ENCODE data around the gene SIVA1. TPM values are rescaled to one million over a fixed set of nuclear protein-coding genes. Genes with fewer than 3 reads are reported as not detected.

The SIVA1 gene
- total and polyA plus RNA-seq, 2 of the 4 experiments (the other 2 are of a cell fraction): 166 to 184 TPM

DNA sequence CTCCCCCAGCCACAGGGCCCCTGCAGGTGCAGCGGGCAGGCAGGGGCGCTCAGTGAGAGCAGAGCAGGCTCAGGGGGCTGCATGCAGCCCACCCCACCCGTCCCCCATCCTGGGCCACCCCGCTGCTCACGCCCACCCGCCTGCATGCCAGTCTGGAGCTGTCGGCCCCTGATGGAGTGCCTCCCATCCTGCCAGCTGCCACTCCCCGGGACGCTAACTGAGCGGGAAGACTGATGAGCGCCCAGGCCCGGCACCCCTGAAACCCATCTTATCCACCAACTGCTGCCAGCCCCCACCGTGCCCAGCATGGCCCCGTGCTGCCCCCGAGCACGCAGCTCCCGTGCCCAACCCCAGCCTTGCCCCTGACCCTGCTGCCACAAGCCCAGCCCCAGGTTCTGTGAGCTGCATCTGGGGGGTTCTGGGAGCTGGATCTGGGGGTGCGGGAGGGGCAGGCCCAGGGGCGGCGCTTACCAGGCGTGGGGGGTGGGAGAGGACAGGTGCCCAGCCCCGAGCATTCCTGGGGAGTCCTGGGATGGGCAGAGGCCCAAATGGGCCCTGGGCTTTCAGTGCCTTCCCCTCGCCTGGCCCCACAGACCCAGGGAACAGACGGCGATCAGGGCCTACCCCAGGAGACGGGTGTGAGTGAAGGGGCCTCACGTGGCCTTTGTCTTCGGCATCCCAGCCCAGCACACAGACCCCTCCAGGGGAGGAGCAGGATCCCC is 29.3 kb downstream of the SIVA1 start:
- Histone ChIP-seq H3K4me3 (ENCODE audit: insufficient read depth, low read depth, low read length) (no peak overlapping the region), H3K9me3 (ENCODE audit: control insufficient read depth, insufficient read depth, low read length) (no peaks in the 10 kb centered on the region), H3K14ac (replicated peaks; ENCODE audit: low read depth, low read length) (no peak overlapping the region), H3K36me3 (ENCODE audit: control insufficient read depth, insufficient read depth, low read length) (peaks cover 24% of the 10 kb centered on the region), H3K27me3 (ENCODE audit: control insufficient read depth, insufficient read depth, low read length) (no peaks in the 10 kb centered on the region), H2AFZ (replicated peaks; ENCODE audit: low read length, poor library complexity) (no peak overlapping the region), H3K56ac (ENCODE audit: extremely low read depth, insufficient read depth, low read length) (no peak overlapping the region), H2AK9ac (replicated peaks; ENCODE audit: low read depth, low read length, poor library complexity) (no peak overlapping the region), H2BK15ac (ENCODE audit: low read depth, low read length) (no peak overlapping the region), H3K9me1 (ENCODE audit: insufficient read depth, low read length) (no peaks in the 10 kb centered on the region), H2BK120ac (ENCODE audit: low read depth, low read length) (no peak overlapping the region), H3K27ac (ENCODE audit: insufficient read depth, low read length) (no peak overlapping the region), H3K18ac (ENCODE audit: low read depth, low read length) (no peak overlapping the region), H2BK5ac (ENCODE audit: low read depth, low read length, poor library complexity, severe bottlenecking) (no peak overlapping the region), H4K20me1 (ENCODE audit: insufficient read depth, low read length) (peaks cover 66% of the 10 kb centered on the region), H2AK5ac (ENCODE audit: low read depth, low read length) (no peak overlapping the region), H3K4ac (ENCODE audit: low read depth, low read length) (no peak overlapping the region), H4K5ac (ENCODE audit: low read depth, low read length) (no peak overlapping the region), H3K4me2 (ENCODE audit: low read depth, low read length) (no peak overlapping the region), H3K23ac (ENCODE audit: low read depth, low read length) (no peak overlapping the region), H3K79me1 (ENCODE audit: low read depth in 1 of 2, low read length in 2 of 2) (peaks cover 8 to 42% of the 10 kb centered on the region in 2 experiments), H4K91ac (ENCODE audit: insufficient read depth, low read depth, low read length) (no peak overlapping the region), H4K8ac (ENCODE audit: low read depth in 2 of 2, low read length in 2 of 2) (no peak overlapping the region), H3K4me1 (ENCODE audit: control insufficient read depth, insufficient read depth, low read length) (no peaks in the 10 kb centered on the region), H2BK20ac (ENCODE audit: low read depth, low read length) (no peak overlapping the region), H3K9ac (ENCODE audit: low read depth, low read length) (no peak overlapping the region)
- intact Hi-C loops (cut with micrococcal nuclease): no loop called here
- CTCF ChIA-PET: interaction anchor here (2.4 kb wide), 1 partner anchor 14 kb away, joined by 6 read pairs; no protein-coding TSS in a partner anchor
- ATAC-seq (ENCODE audit: low read depth) (no peak), DNase-seq (no peak)
- in situ Hi-C loops (cut with MboI; ENCODE audit: low sequenced_read_pairs): no loop called here
- no TSS peak for BruUV-seq (replicated peaks)
- WGBS, 2 experiments (ENCODE audit: extremely low coverage in 2 of 2, insufficient read length in 1 of 2): 97% methylated on average over 5 of the region's 28 CpGs; no CpG with 5 or more reads in 1 of the 2 experiments
- dilution Hi-C loops (cut with HindIII; ENCODE audit: low sequenced_read_pairs, unreplicated experiment): no loop called here
- TF ChIP-seq, protein P1, sequence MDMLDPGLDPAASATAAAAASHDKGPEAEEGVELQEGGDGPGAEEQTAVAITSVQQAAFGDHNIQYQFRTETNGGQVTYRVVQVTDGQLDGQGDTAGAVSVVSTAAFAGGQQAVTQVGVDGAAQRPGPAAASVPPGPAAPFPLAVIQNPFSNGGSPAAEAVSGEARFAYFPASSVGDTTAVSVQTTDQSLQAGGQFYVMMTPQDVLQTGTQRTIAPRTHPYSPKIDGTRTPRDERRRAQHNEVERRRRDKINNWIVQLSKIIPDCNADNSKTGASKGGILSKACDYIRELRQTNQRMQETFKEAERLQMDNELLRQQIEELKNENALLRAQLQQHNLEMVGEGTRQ (IDR thresholded peaks at IDR 0.05; ENCODE audit: low read depth, low read length): no peak
- TF ChIP-seq MAZ (IDR thresholded peaks at IDR 0.05; ENCODE audit: borderline replicate concordance, low read depth, low read length) (no peak), MAFK (IDR thresholded peaks at IDR 0.05; ENCODE audit: low read depth, low read length) (no peak), NFE2L2 (IDR thresholded peaks at IDR 0.05; ENCODE audit: low read depth, low read length) (no peak), CEBPB (IDR thresholded peaks at IDR 0.05; ENCODE audit: low read depth, low read length) (no peak), POLR2A (IDR thresholded peaks at IDR 0.05; ENCODE audit: low read depth, low read length) (no peak), SMC3 (IDR thresholded peaks at IDR 0.05; ENCODE audit: low read depth, low read length) (no peak), CHD1 (IDR thresholded peaks at IDR 0.05; ENCODE audit: low read depth, low read length) (no peak), RAD21 (IDR thresholded peaks at IDR 0.05; ENCODE audit: low read length) (no peak), RCOR1 (IDR thresholded peaks at IDR 0.05; ENCODE audit: insufficient replicate concordance, low read length) (no peak)
- TF ChIP-seq, protein P2, sequence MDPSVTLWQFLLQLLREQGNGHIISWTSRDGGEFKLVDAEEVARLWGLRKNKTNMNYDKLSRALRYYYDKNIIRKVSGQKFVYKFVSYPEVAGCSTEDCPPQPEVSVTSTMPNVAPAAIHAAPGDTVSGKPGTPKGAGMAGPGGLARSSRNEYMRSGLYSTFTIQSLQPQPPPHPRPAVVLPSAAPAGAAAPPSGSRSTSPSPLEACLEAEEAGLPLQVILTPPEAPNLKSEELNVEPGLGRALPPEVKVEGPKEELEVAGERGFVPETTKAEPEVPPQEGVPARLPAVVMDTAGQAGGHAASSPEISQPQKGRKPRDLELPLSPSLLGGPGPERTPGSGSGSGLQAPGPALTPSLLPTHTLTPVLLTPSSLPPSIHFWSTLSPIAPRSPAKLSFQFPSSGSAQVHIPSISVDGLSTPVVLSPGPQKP (IDR thresholded peaks at IDR 0.05; ENCODE audit: borderline replicate concordance, low read depth, low read length): no peak
- POLR2A ChIA-PET (ENCODE audit: unreplicated experiment): no interaction called here
